Measurements from ENCODE around the gene HSPA8. TPM values are rescaled to one million over a fixed set of nuclear protein-coding genes. Genes with fewer than 3 reads are reported as not detected.

HSPA8 gene
- total RNA-seq, 1 experiment from 2014 or later = 1,124 TPM

DNA sequence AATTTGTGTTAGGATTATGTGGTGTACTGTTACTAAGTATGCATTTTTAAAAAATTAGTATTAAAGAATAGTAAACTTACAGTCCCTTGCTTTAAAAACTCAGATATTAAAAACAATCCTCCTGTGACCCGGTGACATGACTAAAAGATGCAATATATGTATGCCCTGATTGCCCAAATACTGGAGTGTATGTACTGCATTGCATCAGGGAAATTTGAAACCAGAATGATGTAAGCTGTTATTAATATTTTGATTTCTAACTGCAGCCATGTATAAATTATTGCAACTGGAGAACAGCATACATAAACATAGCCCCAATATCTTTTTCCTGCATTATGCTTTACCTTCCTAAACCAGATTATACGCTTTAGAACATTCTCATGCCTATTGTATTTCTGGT is 3.7 kb upstream of the HSPA8 start:
- Mint-ChIP-seq H3K27ac (peak overlapping the region; percentile 79), H3K4me3 (no peak overlapping the region)
- POLR2A ChIA-PET = no interaction called here

DNA sequence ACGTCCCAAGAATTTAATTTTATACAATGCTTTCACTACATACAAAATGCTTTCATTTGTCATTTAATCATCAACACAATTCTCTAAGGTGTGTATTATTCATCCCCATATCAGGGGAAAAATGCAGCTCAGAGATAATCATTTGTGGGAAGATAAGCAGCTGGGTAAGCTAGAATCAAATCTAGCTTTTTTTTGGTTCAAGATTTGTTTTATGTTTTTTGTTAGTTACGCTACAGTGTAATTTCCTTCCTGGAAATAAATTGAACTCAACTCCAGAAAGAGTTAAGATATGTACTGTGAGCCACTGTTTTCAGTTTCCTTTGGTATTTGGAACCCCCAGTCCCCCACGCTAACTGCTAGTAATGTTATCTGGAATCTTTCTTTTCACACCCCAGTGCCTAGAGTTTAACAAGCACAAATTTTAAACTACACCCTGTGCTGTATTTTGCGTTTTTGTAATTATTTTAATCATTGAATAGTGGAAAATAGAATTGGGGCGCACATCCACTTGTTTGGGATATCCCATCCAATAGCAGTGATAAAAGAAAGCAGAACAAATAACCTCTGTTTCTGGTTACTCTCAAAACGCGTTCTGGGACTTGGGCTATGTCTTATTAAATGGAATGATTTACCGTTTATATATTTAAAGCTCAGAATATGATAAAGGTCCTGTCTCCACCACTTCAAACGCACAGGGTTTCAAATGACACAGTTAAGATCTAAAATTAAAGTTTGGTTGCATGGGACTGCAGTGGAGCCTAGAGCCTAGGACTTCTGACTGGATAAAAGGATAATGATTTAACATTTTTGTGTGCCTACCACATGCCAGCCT is 2.1 kb upstream of the HSPA8 start:
- TF ChIP-seq PRRX2 (CRISPR knock-in tag; IDR thresholded peaks at IDR 0.05) = no peak
- TF ChIP-seq, protein P1, sequence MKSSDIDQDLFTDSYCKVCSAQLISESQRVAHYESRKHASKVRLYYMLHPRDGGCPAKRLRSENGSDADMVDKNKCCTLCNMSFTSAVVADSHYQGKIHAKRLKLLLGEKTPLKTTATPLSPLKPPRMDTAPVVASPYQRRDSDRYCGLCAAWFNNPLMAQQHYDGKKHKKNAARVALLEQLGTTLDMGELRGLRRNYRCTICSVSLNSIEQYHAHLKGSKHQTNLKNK (CRISPR knock-in tag; IDR thresholded peaks at IDR 0.05) = no peak
- TF ChIP-seq TEAD1 (CRISPR knock-in tag; IDR thresholded peaks at IDR 0.05) = no peak
- TF ChIP-seq, protein P2, sequence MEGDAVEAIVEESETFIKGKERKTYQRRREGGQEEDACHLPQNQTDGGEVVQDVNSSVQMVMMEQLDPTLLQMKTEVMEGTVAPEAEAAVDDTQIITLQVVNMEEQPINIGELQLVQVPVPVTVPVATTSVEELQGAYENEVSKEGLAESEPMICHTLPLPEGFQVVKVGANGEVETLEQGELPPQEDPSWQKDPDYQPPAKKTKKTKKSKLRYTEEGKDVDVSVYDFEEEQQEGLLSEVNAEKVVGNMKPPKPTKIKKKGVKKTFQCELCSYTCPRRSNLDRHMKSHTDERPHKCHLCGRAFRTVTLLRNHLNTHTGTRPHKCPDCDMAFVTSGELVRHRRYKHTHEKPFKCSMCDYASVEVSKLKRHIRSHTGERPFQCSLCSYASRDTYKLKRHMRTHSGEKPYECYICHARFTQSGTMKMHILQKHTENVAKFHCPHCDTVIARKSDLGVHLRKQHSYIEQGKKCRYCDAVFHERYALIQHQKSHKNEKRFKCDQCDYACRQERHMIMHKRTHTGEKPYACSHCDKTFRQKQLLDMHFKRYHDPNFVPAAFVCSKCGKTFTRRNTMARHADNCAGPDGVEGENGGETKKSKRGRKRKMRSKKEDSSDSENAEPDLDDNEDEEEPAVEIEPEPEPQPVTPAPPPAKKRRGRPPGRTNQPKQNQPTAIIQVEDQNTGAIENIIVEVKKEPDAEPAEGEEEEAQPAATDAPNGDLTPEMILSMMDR (IDR thresholded peaks at IDR 0.05) = no peak
- TF ChIP-seq, protein P3, sequence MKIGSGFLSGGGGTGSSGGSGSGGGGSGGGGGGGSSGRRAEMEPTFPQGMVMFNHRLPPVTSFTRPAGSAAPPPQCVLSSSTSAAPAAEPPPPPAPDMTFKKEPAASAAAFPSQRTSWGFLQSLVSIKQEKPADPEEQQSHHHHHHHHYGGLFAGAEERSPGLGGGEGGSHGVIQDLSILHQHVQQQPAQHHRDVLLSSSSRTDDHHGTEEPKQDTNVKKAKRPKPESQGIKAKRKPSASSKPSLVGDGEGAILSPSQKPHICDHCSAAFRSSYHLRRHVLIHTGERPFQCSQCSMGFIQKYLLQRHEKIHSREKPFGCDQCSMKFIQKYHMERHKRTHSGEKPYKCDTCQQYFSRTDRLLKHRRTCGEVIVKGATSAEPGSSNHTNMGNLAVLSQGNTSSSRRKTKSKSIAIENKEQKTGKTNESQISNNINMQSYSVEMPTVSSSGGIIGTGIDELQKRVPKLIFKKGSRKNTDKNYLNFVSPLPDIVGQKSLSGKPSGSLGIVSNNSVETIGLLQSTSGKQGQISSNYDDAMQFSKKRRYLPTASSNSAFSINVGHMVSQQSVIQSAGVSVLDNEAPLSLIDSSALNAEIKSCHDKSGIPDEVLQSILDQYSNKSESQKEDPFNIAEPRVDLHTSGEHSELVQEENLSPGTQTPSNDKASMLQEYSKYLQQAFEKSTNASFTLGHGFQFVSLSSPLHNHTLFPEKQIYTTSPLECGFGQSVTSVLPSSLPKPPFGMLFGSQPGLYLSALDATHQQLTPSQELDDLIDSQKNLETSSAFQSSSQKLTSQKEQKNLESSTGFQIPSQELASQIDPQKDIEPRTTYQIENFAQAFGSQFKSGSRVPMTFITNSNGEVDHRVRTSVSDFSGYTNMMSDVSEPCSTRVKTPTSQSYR (CRISPR knock-in tag; IDR thresholded peaks at IDR 0.05) = no peak
- TF ChIP-seq ZNF121 (CRISPR knock-in tag; IDR thresholded peaks at IDR 0.05) = no peak
- H3K27me3 Mint-ChIP-seq (ENCODE audit: low read depth) = no peaks in the 10 kb centered on the region
- H3K27ac Mint-ChIP-seq = peak overlapping the region; percentile 99
- ChIA-PET CTCF (interaction anchor here (2.4 kb wide), 1 partner anchor 11 kb away, joined by 27 read pairs; no protein-coding TSS in a partner anchor), POLR2A (no interaction called here)
- peak overlapping the region; percentile 96 for H3K4me3 Mint-ChIP-seq
- peaks cover 31% of the 10 kb centered on the region for H3K36me3 Mint-ChIP-seq
- ATAC-seq (no peak), DNase-seq (ENCODE audit: low spot score) (no peak)
- H3K4me1 Mint-ChIP-seq = peaks cover 43% of the 10 kb centered on the region
- H3K9me3 Mint-ChIP-seq = no peaks in the 10 kb centered on the region

More for the DNA sequence above, 3.7 kb upstream of the HSPA8 start:
- Mint-ChIP-seq H3K9me3 (no peaks in the 10 kb centered on the region), H3K4me1 (peaks cover 40% of the 10 kb centered on the region), H3K36me3 (peaks cover 15% of the 10 kb centered on the region), H3K27me3 (ENCODE audit: low read depth) (no peaks in the 10 kb centered on the region)
- TF ChIP-seq GTF2I (CRISPR knock-in tag; conservative IDR thresholded peaks at IDR 0.05) (no peak), ZNF263 (CRISPR knock-in tag; IDR thresholded peaks at IDR 0.05; ENCODE audit: low read depth) (no peak), ZNF138 (CRISPR knock-in tag; conservative IDR thresholded peaks at IDR 0.05) (no peak), TEAD1 (CRISPR knock-in tag; IDR thresholded peaks at IDR 0.05) (no peak), ZNF423 (CRISPR knock-in tag; IDR thresholded peaks at IDR 0.05) (no peak), CREB1 (CRISPR knock-in tag; IDR thresholded peaks at IDR 0.05) (no peak), NR3C1 (CRISPR knock-in tag; conservative IDR thresholded peaks at IDR 0.05; ENCODE audit: low read depth) (no peak), ZBTB21 (CRISPR knock-in tag; IDR thresholded peaks at IDR 0.05; ENCODE audit: borderline replicate concordance) (no peak), ERG (CRISPR knock-in tag; IDR thresholded peaks at IDR 0.05) (no peak), NFATC4 (CRISPR knock-in tag; IDR thresholded peaks at IDR 0.05) (no peak)
- TF ChIP-seq, protein P4, sequence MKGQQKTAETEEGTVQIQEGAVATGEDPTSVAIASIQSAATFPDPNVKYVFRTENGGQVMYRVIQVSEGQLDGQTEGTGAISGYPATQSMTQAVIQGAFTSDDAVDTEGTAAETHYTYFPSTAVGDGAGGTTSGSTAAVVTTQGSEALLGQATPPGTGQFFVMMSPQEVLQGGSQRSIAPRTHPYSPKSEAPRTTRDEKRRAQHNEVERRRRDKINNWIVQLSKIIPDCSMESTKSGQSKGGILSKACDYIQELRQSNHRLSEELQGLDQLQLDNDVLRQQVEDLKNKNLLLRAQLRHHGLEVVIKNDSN (CRISPR knock-in tag; IDR thresholded peaks at IDR 0.05) = no peak
- no peak for DNase-seq (ENCODE audit: low spot score)
- no peak for ATAC-seq
- CTCF ChIA-PET = interaction anchor here (1.0 kb wide), 1 partner anchor 38 kb away, joined by 3 read pairs; no protein-coding TSS in a partner anchor

Data from WTC11 (cell line).